Amniotic epithelial cell (primary cell): ENCODE results near the gene FUS.
"Not testable (repeated sequence)": the region's sequence is repeated elsewhere in the genome, so short reads cannot be mapped to it uniquely, and the experiment has no call there.

Experiments
- DNase-seq: peaks from one replicate; pipeline ENCODE4 v3.0.0-alpha.2; 2010; ENCODE audit warnings: low read depth

The FUS gene

DNA sequence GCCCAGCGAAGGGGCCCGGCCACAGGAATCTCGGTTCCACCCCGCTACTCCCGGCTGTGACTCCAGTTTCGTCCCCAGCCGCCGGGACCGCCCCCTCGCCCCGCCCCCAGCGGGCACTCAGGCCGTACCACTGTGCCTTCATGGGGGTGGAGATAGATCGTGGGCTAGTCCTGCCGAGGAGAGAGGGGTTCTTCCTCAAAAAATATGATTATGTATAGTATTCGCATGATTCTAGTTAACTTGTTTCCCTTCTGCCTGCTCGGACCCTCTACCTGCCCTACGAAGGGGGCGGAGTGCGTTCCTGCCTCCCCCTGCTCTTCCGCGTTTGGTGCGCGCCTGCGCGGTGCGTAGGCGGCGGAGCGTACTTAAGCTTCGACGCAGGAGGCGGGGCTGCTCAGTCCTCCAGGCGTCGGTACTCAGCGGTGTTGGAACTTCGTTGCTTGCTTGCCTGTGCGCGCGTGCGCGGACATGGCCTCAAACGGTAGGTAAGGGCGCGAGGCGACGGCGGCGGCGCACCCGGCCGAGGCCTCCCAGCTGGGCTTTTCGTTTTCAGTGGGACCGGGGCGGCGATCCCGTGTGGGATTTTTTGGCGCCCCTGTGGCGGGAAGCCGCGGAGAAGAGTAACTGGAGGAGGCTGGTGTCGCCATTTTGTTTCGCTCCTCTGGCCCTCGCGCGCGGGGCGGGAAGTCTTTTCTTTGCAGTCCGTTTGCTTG is at the start of gene FUS:
TSS of gene FUS (plus strand) at position 393 of the 713 bp plus-strand sequence. CDS start at position 469, 76 bp downstream.
- peak; percentile 76 for DNase-seq

DNA sequence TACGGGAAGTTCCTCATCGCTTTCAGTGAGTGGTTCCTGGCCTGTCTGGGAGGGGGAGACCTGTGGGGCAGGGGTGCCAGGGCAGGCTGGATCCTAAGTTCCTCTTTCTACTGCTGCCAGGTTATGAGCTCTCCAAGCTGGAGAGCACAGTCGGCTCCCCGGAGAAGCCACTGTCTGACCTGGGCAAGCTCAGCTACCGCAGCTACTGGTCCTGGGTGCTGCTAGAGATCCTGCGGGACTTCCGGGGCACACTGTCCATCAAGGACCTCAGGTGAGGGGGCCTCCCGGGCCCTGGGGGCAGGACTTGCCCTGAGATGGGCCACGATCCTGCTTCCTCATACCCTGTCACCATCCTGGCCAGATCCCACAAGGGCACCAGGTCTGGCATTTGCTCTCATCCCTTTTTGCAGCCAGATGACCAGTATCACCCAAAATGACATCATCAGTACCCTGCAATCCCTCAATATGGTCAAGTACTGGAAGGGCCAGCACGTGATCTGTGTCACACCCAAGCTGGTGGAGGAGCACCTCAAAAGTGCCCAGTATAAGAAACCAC is 49.5 kb upstream of the FUS start:
- no peak for DNase-seq

DNA sequence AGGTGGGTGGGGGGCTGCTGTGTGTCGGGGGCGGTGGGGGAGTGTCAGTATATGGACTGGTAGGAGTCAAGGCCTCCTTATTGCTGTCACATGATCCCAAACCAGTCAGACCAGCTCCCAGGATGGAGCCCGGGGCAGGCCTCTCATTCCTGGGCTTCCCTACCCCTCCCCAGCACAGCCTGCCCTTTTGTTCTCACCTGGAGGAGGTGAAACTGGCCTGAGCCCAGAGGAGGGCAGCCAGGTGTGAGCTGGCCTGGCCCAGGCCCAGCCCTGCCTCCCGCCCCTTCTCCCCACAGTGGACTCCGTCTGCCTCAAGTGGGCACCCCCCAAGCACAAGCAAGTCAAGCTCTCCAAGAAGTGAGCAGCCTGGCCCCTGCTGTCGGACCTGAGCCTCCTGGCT is 49.0 kb upstream of the FUS start:
- no peak for DNase-seq

DNA sequence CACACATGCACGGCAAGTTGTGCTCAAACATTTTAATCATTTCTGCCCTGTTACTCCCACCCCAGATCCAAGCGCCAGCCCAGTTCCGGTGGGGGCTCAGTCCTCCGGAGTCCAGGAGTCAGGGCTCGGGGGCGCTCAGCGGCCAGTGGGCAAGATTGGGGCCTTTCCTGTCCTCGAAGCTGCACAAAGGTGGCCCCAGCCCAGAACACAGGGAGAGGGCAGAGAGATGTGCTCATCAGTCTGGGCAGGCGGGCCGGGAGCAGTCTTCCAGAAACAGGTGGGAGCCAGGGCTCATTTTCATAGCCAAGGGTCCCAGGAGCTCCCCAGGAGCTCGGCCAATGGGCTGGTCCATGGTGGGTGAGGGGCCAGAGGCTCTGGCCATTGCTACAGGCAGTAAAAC is 48.5 kb upstream of the FUS start:
- no peak for DNase-seq

DNA sequence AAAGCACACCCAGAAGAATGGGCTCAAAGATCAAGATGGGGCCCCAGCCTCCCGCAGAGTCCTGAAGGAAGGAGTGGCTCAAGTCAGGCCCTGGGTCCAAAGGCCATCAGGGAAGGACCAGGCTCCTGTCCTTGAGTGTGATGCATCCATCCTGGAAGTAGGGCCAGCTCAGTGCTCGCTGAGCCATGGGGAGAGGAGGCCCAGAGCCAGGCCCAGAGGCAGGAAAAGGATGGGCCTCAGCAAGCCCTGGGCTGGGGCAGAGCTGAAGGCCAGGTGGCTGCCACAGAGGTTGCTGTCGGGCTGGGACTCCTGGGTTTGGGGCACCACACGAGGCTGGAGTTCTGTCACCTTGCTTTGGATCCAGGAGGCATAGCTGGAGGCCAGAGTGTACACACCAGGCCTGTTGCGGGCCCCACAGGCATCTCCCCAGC is 48.1 kb upstream of the FUS start:
- no peak for DNase-seq

DNA sequence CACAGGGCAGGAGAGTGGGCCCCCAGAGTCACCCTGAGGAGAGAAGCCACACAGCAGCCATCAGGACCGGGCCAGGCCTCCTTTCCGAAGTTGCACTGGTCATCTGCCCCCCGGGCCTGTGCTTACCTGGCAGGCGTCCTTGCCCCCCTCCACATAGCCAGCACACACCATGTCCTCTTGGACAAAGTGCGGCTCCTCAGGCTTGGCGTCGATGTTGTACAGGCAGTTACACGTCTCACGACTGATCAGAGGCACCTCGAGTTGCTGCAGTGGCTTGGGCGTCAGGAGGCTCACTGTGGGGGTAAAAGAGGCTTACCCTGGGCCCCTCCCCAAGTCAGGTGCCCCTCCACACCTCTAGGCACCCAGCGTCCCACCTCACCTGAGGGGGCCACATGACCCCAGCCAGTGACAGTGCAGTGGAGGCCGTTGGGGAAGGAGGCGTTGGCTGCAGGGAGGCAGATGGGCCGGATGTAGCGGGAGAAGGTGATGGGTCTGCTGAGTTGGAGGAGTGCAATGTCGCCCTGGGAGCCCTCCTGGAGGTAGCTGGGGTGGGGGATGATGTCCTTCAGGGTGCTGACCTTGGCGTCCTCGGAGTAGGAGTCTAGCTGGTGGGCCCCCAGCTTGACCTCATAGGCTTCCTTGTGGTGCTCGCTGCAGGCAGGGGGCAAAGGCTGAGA is 47.5 kb upstream of the FUS start:
- no peak for DNase-seq

DNA sequence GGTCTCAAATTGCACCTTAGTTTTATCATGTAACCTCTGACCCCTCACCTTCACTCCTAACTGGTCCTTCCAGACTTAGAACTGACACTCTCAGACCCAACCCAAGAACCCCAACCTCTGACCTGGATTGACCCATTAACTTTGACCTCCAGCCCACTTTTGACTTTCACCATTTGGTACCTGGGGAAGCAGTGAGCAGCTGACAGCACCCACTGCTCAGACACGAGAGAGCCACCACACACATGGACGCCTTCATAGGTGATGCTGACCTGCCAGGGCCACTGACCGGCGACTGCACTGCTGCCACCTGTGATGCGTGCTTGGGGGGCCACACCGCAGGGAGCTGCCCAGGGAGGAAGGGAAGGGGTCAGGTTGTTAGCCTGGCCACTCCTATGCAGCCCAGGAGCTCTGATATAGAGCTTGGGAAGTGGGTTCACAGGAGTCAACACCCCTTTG is 46.9 kb upstream of the FUS start:
- DNase-seq, result no peak

DNA sequence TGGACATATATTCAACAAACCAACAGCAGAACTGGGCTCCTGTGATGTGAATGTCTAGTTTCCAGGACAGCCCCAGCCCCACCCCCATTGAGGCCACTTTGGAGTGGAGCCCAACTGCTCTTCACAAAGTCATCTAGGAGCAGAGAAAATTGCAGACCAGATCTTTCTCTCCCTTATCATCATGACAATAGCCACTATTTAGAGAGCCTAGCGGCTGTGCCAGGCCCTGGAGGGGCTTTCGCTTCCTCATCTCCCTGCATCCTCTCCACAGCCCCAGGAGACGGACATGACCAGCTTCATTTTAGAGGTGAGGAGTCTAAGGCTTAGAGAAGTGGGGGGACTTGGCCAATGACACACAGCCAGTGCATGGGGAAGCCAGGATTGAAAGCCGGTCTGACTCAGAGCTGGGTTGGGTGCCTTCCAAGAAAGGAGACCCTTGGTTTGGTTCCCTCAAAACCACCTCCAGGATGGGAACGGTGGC is 45.8 kb upstream of the FUS start:
- DNase-seq, result no peak

DNA sequence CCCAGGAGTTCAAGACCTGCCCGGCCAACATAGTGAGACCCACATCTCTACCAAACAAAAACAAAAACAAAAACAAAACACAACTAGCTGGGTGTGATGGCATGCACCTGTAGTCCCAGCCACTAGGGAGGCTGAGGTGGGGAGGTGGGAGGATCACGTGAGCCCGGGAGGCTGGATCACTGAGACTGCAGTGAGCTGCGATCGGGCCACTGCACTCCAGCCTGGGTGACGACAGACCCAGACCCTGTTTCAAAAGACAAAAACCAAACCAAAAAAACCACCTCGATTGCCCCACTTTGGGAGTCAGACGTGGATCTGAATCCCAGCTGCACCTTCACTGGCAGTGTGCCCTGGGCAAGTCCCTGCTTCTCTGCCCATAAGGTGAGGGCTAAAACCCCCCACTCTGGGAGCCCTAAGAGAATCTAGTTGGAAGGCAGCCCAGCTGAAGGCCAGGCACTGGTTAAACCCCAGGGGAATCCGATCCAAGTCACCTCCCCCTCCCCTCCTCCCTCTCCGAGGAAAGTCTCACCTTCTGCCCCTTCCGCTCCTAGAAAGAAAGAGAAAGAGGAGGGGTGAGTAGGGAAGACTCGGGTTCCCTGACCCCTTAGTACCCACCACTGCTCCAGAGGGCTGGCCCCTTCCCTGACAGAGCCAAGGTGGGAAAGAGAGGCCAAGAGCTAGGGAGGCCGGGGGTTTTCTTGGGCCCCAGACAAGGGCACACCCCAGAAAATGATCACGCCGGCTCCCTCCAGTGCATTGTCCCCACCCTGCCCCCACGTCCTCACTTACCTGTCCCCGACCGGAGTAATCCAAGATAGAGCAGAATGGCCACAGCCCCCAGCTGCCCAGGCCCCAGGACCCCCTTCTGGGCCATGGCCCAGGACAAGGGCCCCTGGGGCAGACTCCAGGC is 45.1 kb upstream of the FUS start:
- DNase-seq, result no peak

DNA sequence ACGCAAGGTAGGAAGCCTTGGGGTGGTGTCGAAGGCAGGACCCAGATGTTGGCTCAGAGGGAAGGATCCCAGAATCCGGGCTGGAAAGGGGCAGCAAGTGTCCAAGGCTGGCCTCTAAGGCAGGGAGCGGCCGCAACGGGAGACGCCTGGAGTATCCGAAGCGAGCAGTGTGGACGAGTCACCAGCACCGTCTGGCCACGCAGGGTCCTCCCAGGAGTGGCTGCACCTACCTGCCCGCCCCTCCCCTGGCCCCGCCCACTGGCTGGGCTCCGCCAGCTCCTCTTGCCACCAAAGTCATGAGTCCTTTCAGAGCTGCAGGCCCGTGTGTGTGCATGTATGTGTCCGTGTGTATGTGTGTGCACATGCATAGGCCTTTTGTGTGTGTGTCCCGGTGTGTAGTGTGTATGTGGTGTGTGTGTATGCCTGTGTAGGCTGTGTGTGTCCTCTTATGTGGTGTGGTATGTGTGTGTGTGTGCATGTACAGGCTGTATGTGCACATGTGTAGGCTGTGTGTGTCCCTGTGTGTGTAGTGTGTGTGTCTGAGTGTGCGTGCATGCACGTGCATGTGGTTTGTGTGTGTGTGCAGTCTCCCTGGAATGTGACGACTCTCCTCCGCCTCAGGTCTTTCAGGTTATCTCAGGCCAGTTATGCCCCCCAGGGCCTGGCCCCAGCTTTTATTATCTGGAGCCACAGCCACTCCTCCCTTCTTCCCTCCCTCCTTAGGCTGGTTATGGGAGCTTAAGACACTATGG is 44.2 kb upstream of the FUS start, which contains the start of gene PRSS8:
TSS of gene PRSS8 (minus strand) at position 193 of the 752 bp plus-strand sequence. CDS start 229 bp downstream, outside the sequence.
- no peak for DNase-seq

DNA sequence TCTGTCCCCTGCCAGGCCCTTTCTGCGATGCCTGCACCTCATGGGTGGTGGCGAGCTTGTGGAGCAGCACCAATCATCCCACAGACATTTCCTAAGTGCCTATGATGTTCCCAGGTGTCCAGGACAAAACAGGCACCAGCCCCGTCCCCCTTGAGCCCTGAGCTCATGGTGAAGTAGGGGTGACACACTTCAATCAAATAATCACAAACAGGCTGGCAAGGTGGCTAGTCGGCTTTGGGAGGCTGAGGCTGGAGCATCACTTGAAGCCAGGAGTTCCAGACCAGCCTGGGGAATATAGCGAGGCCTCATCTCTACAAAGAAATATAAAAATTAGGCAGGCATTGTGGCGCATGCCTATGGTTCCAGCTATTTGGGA is 43.7 kb upstream of the FUS start:
- DNase-seq, result no peak

DNA sequence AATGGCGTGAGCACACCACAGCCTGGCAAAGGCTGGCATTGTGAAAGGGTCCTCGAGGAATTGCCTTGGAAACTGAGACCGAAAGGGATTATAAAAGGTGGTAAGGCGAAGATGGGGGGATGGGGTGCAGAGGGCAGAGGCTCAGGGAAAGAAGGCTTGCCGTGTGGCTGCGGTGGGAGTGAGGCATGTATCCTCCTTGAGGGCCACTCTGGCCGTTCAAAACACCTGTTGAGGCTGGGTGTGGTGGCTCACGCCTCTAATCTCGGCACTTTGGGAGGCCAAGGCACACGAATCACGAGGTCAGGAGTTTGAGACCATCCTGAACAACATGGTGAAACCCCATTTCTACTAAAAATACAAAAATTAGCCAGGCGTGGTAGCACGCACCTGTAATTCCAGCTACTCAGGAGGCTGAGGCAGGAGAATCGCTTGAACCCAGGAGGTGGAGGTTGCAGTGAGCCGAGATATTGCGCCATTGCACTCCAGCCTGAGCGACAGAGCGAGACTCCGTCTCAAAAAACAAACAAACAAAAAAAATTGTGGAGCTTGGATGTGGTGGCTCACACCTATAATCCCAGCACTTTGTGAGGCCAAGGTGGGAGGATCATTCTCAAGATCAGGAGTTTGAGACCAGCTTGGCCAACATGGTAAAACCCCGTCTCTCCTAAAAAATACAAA is 43.0 kb upstream of the FUS start:
- not testable (repeated sequence) for DNase-seq

DNA sequence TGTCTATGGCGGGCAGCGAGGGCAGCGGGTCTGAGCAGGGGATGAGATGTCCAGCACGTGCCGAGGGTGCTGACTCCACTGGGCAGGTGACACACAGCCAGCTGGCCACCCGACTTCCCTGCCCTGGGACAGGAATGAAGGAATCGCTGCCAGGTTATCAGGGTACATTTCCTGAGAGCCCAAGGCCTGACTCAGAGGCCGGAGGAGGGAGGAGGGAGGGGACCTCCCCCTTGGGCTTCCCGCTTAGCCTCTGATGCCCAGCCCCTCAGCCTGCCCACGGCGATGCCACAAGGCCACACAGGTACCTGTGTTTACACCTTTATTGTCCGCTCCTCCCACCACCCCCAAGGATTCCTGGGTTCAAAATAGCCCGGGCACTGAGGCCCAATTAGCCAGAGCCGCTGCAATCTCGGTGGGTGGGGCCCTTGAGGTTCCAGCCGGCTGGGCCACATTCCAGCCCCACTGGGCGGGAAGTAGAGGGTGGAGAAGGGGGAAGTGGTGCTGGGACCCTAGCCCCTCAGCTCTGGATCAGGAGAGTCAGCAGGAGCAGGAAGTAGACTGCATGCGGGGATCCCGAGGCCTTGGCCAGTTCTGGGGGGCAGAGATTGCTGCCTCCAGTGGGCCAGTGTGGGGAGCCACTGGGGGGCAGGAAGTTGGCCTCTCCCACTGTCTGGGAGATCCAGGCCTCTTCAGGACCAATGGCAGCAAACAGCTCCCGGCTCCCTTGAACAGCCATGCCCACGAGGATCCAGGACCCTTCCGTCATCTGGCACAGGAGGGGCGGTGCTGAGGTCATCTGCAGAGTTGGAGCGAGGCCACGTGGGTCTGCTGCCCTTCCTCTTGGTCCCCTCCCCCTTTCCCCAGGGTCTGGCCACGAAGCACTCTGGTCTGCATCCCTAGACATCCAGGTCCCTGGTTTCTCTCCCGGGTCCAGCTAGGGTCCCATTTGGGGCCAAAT is 41.0 kb upstream of the FUS start:
- DNase-seq, result peak; percentile 78

DNA sequence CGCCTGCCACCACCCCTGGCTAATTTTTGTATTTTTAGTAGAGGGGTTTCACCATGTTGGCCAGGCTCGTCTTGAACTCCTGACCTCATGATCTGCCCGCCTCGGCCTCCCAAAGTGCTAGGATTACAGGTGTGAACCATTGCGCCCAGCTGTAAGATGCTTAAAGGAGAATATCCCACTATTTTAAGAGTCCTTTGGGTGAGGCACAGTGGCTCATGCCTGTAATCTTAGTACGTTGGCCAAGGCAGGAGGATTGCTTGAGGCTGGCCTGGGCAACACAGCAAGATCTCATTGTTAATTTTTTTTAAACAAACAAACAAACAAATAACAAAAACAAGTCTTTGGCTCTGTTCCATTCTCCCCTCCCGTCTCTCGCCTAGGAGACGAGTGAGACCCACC is 38.9 kb upstream of the FUS start:
- DNase-seq, result not testable (repeated sequence)

DNA sequence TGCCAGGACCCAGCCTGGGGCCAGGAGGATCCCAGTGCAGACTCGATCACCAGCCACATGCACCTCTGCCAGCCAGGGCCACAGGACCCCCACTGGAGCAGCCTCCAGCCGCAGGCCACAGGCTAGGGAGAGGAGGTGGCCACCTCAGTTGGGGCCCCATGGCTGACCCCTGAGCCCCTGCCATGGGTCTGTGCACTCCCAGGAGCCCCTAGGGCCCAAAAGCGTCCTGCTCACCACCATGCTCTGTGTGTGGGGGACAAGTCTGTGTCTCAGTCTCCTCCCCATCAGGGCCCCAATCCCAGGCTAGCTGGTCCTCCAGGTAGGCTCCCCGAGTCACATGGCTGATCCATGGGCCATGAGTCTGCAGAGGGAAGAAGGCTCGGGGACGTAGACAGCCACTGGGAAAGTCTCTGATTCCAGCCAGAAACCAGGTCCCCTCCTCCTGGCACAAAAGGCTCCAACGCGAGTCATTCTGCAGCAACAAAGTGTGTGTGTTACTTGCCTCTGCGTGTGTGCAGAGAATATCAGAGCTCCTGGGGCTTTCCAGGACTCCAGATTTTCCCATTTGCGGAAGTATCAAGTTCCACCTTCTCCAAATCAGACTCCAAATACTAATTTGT is 38.3 kb upstream of the FUS start:
- DNase-seq, result peak; percentile 63

DNA sequence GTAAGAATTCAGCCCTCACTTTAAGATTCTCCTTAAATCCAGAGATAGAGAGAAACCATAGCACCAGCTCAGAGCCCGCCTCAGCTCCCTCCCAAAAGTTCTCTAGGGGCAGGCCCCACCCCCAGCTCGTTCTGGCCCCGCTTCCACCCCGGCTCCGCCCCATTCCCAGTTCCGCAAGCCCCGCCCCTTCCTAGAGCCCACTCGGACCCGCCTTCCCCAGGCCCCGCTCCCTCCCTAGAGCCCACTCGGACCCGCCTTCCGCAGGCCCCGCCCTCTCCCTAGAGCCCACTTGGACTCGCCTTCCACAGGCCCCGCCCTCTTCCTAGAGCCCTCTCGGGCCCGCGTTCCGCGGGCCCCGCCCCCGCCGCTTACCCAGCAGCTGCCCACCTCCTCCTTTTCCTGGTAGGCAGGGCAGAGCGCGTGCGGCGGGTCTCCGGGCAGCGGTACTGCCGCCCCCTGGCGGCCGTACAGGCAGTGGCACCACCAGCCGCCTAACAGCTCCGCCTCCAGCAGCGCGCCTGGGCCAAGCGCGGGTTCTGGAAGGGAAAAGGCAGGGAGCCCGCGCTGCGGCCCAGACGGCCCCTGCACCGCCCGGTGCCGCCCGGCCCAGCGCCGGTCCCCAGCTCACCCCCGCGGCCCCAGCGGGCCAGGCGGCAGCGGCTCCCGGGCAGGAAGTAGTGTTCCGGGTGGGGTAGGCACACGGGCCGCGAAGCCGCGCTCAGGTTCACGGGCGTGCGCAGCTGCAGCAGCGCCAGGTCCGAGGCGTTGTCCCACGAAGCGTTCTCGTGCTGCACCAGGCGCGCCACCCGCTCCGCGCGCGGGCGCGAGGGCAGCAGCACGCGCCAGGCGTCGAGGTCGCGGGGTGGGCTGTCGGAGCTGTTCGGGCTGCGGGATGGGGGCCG is 37.6 kb upstream of the FUS start:
- DNase-seq, result peak; percentile 96

DNA sequence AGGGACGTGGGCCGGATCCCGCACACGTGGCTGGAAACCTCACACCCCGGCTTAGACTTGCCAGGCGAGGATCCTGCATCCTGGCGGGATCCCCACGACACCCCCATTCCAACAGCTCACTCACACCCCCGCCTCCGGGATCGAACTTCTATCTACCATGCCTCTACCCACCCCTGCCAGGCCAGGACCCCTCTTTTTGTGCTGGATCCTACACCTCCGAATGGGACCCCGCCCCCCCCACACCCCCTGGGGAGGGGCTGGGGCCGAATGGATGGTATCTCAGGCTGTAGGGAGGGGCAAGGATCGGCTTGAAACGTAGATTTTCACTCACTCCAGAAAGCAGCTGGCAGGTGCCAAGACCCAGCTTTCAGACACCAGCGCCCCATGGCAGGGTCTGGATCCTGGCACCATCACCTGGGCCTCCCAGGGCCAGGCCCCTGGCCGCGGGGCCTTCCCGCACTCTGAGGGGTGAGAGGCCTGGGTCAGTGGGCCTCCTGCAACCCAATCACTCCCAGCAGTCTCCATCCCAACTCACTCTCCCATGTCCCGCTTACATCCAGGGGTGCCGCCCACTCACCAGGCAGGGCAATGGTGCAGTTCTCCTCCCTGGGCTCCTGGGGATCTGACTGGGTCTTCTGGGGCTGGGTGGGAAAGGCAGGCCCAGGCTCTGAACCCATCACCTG is 36.8 kb upstream of the FUS start:
- DNase-seq, result no peak
